HG03025 (cell line): ENCODE measurements around the gene TAF15.

ENCODE experiments used
- ATAC-seq: cut with Tn5 transposase; IDR thresholded peaks from one replicate; pipeline ENCODE4 v1.9.1; 2021; ENCODE audit warnings: mild to moderate bottlenecking, moderate library complexity; ENCODE audit not compliant: unreplicated experiment, low FRiP score

Gene TAF15

GRCh38 chr17:35816723-35817122 lies 7.4 kb downstream of the TAF15 start:
- no peak for ATAC-seq

DNA sequence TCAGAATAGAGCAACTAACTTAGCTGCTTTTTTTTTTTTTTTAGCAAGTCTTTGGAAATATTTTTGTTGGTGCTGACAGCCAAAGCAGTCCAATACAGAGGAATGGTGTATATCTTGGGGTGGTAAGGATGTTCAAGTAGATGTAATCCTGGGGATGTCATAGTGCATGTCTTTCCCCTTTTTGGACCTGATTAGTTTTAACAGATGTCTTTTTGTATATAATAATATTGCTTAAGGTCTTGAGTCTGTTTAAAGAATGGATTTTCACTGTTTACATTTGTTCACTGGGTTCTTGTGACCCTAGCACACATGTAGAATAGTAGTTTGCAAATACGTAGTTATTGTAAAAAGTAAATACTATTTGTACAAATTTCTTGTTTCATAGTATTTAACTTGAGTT lies 7.9 kb downstream of the TAF15 start:
- ATAC-seq: no peak

DNA sequence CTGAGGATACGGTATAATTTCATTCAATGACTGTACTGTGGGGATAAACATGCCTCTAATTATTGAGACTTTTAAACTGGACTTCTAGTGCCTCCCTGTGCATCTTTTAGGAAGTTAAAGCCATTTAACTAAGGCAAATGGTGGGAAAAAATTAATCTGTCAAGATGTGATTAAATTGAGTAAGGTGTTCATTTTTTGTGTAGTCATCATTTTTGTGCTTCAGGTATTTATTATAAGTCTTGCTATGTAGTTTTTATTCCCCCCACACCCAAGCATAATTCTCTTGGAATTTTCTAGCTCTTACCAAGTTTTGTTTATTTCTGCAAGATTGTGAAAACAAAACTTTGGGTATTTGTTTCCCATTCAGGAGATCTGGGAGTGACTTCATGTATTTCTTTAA lies 10.2 kb downstream of the TAF15 start:
- ATAC-seq: no peak

GRCh38 chr17:35821308-35821707 lies 12.0 kb downstream of the TAF15 start:
- no peak for ATAC-seq

DNA sequence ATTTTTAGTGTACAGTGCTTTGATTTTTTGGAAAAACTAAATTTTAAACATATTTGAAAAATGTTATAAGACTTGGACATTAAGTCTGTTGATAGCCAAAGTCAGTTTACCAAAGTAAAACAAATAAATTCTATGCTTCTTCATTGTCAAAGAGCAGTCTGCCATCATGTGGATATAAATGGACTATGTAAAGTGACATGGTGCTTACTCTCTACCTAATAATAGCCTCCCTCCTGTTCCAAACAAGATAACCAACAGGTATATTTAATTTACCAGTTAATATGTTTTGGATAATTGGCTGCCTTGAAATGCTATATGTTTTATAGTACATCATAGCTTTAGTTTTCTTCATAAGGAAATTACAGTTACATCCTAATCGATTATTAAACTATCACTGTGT lies 15.9 kb downstream of the TAF15 start:
- ATAC-seq: no peak

DNA sequence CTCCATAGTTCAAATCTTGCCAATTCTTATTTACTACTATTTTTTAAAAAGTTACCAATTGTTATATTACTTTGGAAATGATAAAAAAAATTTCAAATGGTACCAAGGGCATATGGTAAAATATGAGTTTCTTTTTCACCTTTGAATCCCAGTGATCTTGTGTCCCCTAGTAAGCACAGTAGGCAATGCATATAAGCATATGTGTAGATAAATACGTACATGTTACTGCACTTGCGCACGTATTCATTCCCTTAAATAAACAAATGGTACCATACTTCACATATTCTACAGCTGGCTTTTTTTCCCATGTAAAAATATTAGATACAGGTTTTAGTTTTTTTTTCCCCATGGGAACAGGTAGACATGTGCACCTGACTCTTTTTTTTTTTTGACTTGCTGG lies 31.8 kb downstream of the TAF15 start:
- ATAC-seq: no peak

DNA sequence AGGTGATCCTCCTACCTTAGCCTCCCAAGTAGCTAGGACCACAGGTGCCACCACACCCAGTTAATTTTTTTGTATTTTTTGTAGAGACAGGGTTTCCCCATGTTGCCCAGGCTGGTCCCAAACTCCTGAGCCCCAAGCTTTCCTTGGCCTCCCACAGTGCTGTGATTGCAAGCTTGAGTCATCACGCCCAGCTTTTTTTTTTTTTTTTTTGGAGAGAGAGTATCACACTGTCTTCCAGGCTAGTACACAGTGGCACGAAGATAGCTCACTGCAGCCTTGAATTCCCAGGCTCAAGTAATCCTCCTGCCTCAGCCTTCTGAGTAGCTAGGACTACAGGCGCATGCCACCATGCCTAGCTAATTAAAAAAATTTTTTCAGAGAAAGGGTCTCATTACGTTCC lies 32.2 kb downstream of the TAF15 start:
- ATAC-seq: no peak

GRCh38 chr17:35842239-35842638 lies 33.0 kb downstream of the TAF15 start:
- no peak for ATAC-seq

GRCh38 chr17:35843698-35844097 lies 34.4 kb downstream of the TAF15 start:
- ATAC-seq: no peak

DNA sequence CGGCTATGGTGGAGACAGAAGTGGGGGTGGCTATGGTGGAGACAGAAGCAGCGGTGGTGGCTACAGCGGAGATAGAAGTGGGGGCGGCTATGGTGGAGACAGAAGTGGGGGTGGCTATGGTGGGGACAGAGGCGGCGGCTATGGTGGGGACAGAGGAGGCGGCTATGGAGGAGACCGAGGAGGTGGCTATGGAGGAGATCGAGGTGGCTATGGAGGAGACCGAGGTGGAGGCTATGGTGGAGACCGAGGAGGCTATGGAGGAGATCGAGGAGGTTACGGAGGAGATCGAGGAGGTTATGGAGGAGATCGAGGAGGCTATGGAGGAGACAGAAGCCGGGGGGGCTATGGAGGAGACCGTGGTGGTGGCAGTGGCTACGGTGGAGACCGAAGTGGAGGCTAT lies 35.3 kb downstream of the TAF15 start:
- no peak for ATAC-seq

DNA sequence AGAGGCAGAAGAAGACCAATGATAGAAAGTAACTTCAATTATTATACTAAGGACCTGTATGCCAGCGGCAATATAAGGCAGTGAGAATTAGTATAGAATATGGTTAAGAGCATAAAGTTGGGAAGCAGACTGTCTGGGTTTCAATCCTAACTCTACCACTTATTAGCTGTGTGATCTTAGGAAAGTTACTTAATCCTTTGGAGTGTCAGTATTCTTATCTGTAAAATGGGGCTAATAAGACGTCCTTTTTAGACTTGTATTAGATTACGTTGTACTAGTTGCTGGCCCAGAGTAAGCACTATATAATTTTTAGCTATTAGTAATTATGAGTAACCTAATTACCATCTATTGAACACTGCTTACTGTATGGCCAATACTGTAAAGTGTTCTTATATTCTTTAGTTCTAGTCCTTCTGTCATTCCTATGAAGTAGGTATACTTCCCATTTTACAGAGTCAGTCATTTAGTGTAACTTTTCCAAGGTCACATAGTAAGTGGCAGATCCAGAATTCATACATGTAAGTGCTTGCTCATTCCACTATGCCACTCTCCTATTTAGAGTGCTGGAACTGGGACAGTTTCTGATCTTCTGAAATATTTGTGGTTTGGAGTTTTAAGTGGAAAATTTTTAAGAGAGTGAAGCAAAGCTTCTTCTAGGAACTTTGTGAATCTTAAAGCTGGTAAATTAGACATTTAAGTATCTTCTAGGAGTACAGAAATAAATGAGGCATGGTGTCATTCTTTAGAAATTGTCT lies 36.9 kb downstream of the TAF15 start:
- no peak for ATAC-seq

DNA sequence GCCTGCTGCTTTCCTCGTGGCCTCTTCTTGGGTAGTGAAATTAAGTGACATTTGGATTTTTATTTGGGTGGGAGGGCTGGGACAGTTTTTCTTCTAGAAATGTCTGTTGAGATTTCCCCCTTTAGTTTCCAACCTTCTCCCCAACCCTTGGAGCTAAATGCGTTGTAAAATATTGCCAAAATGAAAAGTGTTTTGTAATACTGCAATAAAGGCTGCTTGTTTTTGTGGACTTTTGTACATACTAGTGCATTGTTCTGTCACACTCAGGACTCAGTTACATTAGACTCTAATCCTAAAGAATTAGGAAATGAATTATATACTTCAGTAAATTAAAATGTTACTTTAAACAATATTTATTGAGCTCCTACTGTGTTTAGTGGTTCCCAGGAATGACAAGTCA lies 37.7 kb downstream of the TAF15 start:
- ATAC-seq: no peak

GRCh38 chr17:35847633-35848373 lies 38.5 kb downstream of the TAF15 start:
- ATAC-seq: no peak

DNA sequence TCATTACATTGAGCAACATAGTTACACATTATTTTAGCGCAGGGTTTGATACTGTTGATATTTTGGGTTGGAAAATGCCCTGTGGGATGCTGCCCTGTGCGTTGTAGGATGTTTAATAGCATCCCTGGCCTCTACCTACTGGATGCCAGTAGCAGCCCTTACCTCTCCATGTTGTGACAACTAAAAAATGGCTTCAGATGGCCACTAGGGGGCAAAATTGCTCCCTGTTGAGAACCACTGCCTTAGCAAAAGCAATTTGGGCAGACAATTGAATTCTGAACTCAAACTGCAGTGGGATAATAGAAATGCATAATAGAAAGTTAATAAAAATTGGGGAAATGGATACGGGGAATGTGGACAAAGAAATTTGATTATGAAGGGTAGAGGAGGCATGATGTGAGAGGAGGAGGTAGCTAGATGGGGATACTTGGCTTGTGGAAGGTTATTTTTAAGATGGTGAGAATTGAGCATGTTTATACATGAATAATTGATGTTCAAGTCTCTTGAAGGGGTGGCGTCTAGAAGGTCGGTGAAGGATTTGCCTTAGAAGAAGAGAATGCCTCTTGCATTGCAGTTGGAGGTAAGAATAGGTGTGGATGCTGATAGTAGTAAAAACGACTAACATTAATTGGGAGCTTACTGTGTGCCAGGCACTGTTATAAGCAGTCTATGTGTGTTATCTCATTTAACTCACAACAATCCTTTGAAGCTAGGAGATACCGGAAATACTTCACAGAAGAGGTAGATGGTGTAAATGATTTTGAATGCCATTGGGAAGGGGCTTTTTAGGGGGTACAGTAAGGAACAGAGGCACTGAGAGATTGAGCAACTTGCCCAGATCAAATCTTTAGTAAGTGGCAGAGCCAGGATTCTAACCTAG lies 40.4 kb downstream of the TAF15 start:
- ATAC-seq: no peak

- ATAC-seq: no peak
Measured at GRCh38 chr17:35855965-35856364, 46.7 kb downstream of the TAF15 start.

GRCh38 chr17:35856603-35857002 lies 47.3 kb downstream of the TAF15 start:
- no peak for ATAC-seq

DNA sequence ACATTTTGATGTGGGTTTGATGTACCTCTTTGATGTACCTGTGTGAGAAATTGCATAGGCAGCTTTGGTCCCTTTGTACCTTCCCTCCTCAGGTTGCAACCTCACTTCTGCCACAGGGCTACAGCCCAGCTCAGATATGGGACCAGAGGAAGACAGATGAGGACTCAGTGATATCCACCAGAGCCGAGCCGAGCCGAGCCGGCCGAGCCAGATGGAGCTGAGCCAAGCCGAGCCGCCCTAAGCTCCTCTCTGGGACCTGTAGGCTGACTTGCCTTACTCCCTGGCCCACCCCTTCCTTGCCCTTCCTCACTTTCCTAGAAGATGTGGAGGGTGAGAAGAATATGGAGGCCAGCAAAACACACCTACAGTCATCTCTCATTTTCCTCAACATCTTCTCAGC lies 55.6 kb downstream of the TAF15 start:
- ATAC-seq: no peak

GRCh38 chr17:35865412-35866340 lies 56.4 kb downstream of the TAF15 start:
- no peak for ATAC-seq

DNA sequence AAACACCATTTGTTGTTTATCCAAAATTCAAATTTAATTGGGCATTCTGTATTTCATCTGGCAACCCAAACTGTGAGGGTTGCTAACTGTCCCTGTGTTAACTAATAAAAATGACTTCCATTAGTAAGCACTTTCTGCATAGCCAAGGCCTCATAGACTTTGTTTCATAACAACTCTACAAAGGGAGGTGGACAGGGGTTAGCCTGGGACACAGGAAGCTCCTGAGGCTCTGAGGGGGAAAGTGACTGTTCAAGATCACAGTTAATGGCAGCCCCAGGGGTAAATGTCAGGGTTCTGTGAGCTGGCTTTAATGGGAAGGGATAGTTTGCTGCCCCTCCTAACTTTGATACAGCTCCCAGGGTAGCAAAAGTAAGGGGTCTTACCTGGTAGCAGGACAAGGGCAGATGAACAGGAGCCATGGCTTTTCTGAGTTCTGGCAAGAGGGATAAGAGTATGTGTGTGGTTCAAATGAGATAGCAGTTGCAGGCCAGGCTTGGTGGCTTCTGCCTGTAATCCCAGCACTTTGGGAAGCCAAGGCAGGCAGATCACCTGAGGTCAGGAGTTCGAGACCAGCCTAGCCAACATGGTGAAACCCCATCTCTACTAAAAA lies 57.2 kb downstream of the TAF15 start:
- ATAC-seq: no peak

DNA sequence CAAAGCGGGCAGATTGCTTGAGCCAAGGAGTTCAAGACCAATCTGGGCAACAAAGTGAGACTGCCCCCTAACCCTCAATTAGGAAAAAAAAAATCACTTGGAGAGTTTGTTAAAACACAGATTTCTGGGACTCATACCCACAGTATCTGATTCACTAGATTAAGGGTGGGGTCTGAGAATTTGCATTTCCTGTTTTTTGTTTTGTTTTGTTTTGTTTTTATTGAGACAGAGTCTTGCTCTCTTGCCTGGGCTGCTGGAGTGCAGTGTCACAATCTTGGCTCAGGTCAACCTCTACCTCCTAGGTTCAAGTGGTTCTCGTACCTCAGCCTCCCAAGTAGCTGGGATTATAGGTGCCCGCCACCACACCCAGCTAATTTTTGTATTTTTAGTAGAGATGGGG lies 58.3 kb downstream of the TAF15 start:
- ATAC-seq: no peak
